ENCODE data around the gene DIP2B.
A peak's percentile ranks its signal among the peaks of the same experiment; 100 is the strongest.

DIP2B gene

DNA sequence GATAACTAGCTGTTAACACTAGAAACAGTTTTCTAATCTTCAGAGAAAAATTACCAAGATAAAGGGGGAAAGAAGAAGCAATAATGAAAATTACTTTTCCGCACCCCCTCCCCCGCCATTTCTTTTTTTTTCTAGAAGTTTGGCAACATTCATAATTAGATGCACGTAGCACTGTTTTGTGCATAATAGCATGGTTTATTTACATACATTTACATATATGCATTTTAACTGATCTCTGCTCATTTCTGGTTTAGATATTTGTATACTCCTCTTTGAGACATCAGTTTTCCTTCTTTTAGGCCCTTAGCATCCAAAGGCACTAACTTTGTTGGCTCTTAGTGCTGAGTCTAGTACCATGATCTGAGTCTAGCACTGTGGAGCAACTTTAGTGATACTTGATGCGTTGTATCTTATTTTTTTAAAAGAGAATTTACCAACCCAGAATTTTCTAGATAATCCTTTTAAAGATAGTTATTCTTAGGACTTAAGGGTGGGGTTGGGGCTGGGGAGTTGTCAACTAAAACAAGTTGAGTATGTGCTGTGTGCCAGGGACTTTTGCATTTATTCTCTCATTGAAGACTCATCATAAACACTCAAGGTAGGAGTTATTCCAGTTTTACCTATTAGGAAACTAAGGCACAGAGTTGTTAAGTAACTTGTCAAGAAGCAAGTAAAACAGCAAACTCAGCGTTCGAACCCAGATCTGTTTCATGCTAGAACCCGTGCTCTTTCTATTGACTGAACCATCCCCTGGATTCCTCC is 110.5 kb downstream of the DIP2B start:
- no peak for DNase-seq

DNA sequence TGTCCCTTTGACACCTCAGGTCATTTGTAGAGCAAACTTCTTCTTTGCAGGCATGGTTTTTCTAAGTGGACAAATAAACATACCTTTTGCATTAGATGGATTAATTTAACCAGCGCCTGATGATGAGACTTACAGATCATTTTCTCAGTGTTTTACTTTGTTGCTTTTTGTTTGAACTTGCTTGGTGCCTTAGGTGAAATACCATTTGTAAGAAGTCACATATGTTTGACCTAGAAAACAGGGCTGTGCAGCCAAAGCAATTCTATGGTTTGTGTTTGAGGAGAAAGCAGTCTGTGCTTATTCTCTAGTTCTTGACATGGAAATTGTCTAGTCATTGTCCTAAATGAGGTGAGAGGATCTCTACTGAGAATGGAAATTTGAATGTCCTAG is 111.1 kb downstream of the DIP2B start:
- no peak for DNase-seq

DNA sequence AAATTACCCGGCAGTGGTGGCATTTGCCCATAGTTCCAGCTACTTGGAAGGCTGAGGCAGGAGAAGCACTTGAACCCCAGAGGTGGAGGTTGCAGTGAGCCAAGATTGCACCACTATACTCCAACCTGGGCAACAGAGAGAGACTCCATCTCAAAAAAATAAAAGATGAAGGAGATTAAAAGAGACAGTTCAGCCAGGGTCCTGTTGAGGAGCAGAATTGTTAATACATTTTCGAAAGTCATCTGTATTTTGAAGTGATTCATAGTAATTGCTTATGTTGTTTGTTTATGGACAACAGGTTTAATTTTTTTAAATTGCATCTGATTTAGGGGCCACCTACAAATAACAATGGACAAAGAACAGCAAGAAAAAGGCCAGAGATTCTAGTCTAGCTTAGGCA is 112.9 kb downstream of the DIP2B start:
- DNase-seq, result no peak

DNA sequence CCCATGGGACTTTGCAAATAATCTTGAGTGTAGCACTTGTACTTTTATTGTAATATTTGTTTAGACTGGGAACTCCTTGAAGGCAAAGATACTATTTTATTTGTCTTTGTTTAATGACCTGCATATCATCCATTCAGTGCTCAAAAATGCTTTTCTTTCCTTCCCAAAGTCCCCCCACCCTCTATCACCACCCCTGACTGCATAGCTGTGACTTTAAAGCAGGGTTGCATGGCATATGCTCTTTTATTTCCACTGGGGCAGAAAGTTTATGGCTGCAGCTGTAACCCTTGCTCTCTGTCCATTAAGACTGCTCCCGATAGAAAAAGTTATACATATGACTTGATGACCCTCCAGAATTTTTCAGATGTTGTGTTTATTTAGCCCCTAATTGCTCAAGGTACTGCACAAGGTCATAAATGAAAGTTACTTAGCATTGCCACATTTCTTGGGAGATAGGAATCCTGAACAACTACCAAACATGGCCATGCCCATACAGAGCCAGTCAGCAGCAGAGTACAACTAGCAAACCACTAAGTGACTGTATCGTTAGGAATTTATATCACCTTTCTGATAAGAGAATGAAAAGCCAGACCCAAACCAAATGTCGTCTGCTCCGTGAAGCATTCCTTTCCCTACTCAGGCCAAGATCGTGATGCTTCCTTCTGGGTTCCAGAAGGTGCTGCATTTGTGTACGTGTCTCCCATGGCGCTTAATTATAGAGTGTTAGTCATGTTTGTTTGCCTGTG is 114.3 kb downstream of the DIP2B start:
- no peak for DNase-seq

DNA sequence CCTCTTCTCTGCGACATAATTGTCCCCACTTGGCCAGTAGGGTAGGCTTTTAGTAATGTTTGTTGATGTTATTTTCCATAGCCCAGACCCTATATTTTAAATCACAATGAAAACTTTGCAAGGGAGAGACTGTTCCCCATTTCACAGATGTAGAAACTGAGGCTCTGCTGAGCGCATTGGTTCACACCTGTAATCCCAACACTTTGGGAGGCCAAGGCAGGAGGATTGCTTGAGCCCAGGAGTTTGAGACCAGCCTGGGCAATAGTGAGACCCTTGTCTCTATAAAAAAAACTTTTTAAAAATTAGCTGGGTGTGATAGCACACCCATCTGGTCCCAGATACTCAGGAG is 114.8 kb downstream of the DIP2B start:
- no peak for DNase-seq

DNA sequence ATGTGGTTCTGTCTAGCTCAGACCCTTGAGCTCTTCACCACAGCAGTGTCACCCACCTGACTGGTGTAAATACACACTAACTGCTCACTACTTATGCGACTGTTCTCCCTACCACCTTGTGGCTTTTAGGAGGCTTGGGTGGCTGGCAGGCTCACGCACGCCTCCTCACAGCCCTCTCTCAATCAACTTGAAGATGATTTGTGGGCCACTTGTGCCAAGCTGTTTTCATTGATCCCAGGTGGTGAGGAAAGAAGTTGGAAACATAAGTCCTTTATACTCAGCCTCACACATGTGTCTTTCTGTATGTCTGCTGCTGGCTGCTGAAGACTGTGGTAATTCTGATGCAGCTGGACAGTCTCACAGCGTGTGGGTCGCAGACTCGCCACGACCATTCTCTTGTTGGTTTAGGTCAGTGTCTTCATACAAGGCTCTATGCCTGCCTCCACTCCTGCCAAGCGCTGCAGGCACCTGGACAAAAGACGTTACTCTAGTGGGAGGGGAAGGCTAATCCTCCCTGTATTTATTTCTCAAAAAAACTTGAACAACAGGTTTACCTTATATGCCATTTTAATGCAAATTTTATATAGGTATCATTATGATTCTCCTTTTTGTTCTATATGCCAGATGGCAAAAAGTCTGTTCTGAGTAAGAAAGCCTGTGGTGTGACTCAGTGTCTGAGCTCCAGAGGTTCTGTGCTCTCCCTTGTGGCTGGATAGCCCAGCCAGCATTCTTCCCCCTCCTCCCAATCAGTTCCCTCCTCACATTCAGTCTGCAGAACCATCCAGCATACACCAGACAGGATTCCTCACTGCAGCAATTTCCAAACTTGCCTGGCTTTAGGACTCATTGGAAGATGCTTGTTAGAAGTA is 115.6 kb downstream of the DIP2B start:
- DNase-seq, result no peak

DNA sequence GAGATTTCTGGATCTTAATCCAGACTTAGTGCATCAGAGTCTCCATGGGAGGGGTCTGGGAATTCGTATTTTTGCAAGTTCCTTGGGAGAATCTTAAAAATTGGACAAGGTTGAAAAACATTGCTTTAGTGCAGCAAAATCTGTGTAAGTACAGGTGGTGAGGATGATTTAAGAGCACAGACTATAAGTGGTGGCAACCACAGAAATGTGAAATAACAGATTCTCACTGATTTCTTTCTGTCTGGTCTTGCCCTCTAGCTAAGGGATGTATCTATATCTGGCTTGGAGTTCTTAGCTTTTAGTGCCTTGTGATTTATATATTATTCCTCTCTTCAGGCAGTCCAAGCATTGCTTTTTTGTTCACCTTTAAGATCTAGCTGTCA is 116.2 kb downstream of the DIP2B start:
- no peak for DNase-seq

DNA sequence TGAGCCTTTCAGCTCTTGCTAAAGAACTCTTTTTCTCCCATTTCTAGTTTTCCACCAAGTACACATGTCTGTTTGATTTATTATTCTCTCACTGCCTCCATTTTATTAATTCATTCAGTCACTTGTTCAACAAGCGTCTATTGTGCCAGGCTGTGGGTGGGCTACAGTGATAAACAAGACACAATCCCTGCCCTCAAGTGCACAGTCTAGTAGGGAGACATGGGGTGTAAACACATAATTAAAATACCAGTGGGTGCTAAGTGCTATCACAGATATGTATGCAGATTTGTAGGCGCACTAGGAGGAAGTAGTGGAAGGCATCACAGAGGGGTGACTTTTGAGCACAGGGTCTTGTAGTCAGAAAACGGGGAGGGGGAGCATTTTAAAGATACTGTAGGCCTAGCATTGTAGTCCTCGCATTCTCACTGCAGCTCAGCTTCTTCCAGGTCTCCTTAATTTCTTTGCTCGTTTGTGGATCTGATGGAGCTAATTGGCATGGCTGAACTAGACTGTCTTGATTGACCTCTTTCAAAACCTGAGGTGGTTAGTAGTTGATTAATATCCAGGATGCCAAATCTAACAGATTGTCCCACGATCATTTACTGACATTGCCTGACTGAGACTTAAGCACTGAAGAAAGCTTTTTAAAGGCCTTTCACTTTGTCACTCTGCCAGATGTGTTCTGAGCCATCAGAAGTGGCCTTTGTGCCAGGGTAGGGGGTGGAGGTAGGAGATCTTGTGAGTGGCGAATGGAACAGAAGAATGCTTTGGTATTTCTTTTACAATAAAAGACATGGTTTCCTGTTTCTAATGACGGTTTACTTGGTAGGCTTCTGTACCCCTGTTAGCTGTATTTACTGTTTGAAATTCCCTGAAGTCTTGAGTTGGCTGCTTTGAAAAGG is 116.9 kb downstream of the DIP2B start:
- peak; percentile 32 to 35 for DNase-seq

DNA sequence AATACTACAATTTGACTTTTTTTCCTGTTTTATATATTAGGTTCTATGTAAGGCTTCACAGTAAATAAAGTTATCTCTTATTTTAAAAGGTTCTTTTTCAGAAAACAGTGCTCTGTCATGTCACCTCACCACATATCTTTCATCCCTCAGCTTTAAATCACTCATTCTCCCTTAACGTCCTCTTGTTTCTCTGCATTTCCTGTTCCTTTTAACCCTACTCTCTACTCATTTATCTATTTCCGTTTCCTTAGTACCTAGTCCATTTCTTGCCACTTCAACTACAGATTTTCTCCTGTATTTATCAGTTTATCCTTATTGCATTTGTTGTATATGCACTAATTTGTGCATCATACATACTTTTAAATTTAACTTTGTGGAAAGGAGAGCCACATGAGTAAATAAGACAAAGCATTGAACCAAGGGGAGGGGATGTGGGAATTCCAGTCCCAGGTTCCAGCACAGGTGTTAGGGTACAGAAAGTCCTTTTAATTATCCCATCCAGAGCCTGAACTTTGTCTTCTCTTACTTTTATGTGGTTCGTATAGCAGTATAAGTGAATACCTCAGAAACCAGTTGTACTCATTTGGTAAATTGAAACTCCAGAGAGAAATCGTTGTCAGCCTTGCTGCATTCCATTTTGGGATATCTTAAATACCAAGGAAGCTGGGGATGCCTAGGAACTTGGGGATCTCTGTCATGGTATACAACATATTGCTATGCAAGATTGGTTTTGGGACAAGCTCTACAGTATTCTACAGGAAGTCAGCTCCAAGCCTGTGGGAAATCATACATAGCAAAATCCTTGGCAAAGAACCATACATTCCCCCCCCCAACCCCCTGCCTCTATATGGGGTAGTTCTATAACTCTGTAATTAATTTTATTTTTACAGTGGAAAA is 120.5 kb downstream of the DIP2B start:
- DNase-seq, result no peak

DNA sequence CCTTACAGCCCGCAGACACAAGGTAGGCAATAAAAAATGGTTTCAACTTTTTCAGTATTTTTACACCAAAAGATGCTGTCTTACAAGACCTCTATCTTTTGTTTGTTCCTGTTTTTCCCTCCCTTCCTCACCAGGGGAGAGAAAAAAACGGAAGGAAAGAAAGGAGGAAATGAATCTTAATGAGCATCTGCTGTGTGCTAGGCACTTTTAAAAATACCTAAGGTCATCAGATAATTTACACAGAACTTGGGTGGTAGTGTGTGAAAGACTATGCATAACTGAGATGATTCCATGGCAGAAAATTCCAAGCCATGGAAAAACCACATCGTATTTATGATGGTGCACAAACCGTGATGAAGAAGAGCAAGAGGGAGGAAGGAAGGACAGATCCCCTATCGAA is 121.2 kb downstream of the DIP2B start:
- DNase-seq, result no peak

DNA sequence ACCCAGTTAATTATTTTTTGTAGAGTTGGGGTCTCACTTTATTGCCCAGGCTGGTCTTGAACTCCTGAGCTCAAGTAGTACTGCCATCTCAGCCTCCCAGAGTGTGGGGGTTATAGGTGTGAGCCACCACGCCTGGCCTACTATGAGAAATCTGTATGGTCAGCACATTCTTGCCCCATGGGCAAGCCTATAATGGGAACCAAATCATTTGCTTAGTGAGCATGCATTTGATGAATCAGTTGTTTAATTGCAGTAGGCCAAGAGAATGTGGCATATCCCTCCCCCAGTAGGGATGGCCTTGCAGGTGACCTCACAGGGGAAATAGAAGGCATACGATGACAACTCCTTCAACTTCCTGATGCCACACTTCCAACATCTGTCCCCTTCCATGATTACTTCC is 122.7 kb downstream of the DIP2B start:
- DNase-seq, result no peak

DNA sequence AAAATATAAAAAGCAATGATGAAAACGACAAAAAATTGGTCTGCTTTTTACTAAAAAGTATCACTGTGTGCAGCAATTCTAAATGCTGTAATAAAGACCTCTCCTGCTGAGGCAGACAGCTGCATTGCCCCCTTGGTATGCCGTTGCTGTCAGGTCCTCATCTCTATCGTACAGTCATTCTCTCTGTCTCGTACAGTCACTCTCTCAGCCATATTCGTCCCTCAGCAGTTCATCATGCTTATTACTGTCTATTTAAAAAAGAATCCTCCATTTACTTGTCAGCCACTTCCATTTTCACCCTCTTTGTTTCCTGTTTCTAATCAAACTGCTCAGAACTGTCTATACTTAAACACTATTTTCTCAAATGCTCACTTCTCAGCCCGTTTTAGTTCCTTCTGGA is 123.6 kb downstream of the DIP2B start:
- DNase-seq, result no peak

DNA sequence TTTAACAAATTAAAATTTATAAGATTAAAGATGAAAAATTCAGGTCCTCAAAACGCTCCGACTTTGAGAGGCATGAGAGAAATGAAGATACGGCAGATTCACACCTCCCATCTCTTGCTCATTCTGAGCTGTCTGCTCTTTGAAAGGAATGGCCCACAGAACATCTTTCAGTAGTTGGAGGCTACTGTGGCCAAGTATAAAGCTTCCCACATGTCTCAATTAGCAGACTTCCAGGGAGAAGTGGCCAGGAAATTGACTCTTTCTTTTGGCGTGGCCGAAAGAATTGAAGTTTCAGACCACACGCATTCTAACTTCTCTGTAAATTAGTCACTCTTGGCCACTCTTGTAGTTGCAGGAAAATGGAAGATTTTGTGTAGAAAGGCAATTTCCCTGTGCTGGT is 129.2 kb downstream of the DIP2B start:
- no peak for DNase-seq

DNA sequence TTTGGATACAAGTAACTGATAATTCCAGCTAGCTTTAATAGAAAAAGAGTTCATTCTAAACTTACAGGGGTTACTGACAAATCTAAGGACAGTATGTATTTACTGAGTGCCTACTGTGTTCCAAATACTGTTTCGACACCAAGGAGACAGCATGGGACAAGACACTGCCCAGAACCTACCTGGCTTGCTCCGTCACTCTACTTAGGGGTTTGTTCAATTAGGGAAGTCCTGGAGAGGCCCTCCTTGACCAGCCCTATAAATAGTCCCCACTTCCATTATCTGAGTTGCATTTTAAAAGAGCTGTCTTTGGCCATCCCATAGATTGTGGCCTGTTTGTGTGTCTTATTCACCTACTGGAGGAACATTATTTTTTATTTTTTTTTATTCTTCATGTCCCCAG is 129.6 kb downstream of the DIP2B start:
- no peak for DNase-seq

DNA sequence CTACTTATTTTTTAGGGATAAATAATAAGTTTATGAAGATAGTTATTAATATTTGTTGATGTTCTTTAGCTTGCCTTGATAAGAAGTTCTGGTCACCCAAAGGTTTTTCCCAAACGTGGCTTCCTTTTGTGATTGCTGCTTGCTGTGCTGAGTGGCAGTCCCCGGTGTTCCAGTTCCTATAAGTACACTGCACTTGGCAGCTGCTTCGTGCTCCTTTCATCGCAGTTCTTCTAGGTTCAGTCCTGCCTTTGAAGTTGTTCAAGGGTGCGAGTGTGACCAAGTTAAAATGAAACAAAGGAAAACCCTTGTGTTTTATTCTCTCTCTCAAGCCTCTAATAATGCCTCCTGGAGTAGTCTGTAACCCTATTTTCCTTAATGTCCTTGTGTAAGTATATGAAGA is 130.6 kb downstream of the DIP2B start:
- no peak for DNase-seq

DNA sequence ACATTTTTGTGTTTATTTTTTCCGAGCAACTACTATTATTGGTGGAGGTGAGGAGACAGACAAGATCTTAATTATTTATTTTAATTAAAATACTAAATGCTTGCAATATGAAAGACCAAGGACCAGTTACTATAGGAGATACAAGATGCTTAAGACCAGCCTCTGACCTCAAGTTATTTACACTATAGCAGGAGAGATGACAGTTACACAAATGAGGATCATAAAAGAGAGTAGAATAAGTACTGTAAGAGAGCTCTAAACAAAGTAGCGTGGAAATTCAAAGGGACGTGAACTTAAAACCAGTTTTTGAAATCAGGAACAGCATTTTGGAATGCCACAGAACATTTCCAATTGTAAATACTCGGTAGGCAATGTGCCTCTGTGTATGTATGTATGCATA is 131.1 kb downstream of the DIP2B start:
- no peak for DNase-seq

DNA sequence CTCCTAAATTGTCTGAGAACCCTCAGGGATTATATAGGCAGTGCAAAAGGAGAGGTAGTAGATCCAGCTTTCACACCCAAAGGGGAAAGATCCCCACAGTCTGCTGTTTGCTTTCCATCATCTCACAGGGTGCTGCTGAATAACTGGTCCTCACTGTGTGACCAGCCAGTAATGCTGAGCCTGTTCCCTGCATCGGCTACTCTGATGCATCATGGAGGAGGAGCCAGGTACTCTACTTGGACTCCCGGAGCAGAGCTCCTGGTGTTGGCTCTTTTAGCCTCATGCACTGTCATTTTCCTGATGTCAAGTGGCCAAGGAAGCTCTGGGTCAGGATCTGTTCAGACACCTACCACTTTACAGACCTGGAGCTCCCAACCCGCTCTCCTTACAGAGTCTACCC is 131.7 kb downstream of the DIP2B start:
- DNase-seq, result no peak

DNA sequence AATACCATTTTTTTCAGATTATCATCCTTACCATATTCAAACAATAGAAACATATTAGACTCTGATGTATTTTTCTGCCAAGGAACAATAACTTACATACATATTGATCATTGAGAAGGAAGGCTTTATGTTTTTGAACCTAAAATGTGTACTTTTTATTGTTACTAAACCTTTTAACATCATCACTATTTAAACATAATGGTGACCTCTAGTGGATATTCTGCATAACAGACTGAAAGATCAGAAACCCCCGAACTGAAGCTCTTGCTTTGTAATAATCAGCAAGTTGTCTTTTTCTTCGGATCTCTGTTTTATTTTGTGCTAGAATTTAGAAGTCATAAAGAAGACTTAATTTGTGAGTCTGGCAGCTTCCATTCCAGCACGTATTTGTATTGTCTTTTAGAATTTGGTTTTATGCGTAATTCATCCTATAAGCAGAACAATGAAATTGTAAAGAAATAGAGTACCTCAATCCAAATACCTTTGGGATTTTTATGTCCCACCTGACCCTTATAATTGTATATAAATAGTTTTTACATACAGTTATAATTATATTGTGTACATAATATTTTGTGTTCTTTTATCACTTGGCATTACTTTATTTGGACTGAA is 133.2 kb downstream of the DIP2B start:
- peak in 1 of 2 donors; percentile 91 for DNase-seq

DNA sequence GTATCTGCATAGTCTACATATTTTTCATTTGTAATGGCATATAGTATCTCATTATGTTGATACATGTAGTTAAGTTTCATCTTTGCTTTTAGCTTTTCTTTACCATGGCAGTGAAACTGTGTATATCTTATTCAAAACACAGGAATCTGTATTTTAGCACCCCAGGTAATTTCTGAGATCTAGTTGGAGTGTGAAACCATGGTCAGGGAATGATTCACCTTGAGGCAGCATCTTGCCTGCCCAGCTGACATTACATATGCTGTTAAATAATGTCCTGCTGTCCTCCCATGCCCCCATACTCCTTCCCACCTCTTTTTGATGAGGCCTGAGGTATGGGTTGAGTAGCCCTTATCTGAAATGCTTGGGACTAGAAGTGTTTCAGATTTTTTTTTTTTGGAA is 133.7 kb downstream of the DIP2B start:
- DNase-seq, result no peak

DNA sequence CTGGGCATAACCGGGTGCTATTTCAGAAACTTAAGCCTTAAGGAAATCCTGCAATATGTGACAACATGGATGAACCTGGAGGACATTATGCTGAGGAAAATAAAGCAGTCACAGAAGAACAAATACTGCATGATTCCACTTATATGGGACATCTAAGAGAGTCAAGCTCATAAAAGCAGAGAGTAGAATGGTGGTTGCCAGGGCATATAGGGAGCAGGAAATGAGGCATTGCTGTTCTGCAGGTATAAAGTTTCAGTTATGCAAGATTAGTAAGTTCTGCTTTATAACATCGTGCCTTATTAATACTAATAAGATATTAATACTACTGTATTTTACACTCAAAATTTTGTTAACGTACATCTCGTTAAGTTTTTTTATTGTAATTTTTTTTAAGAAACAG is 134.9 kb downstream of the DIP2B start:
- DNase-seq, result no peak

DNA sequence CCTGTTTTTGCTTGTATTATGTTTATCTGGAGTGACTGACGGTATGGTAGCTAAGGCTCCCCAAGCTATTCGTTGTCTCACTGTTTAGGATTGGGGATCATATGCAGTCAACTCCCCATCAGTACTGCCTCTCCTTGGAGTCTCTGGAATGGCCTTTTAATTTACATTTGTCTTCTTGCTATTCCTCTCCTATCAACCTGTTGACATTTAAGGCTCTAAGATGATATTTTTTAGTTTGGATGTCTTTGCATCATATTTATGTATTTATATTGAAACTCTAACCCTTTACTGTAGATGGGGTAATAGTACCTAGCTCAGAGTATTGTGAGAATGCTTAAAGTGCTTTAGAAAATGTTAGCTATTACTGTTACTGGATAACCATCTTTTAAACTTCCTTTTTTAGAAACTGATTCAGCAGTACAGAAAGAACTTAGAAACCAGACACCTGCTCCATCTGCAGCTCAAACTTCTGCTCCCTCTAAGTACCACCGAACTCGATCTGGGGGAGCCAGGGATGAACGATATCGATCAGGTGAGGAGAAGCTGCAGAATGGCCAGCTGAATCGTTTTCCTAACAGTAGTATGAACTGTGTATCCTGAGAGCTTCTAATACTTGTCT is 135.6 kb downstream of the DIP2B start:
- DNase-seq, result no peak
